Measurements from ENCODE around the gene IKBKE.

- no peak for TF ChIP-seq CTCF (IDR thresholded peaks at IDR 0.05)
- TF ChIP-seq POLR2A (IDR thresholded peaks at IDR 0.05): no peak
- no peak for TF ChIP-seq POLR2AphosphoS5 (IDR thresholded peaks at IDR 0.05)
These were observed 24.3 kb upstream of the IKBKE start for GRCh38 chr1:206445911-206446356.

Measured in prostate gland (tissue), 2 donors.